Urothelium cell line (cell line): ENCODE measurements around the gene FILIP1L.
A peak's percentile ranks its signal among the peaks of the same experiment; 100 is the strongest.

Experiments used
- DNase-seq: peaks from one replicate; pipeline ENCODE4 v3.0.0; 2011; ENCODE audit warnings: low spot score, mixed read lengths
- FAIRE-seq: peaks from 2 replicates; lab custom pipeline; 2011; peaks lifted over from hg19 to GRCh38; lab: Jason Lieb, UNC

FILIP1L gene

GRCh38 chr3:100125161-100125938 lies 11.0 kb upstream of the FILIP1L start:
- DNase-seq, result no peak
- FAIRE-seq, result no peak

GRCh38 chr3:100124201-100124761 lies 10.0 kb upstream of the FILIP1L start:
- DNase-seq, result no peak
- no peak for FAIRE-seq

- DNase-seq (no peak), FAIRE-seq (no peak)
These were observed 8.8 kb upstream of the FILIP1L start for GRCh38 chr3:100123112-100123511.

DNA sequence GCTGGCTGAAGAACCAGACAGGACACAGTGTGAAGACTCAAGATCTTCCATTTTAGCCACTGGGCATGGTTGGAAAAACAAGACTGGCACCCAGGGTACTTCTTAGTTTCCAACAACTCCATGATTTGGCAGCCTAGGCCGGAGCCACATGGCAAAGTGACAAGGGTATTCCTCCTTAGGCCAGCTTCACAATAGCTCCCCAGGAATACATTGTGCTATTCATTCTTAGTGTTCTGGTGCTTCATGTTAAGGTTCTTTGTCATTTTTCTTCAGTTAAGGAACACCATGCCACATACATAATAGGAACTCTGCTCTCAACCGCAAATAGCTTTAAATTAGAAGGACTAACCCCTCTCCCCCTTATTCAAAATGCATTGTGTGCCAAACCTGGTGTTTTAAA lies 8.0 kb upstream of the FILIP1L start:
- FAIRE-seq (no peak), DNase-seq (no peak)

GRCh38 chr3:100120693-100121092 lies 6.4 kb upstream of the FILIP1L start:
- FAIRE-seq (no peak), DNase-seq (no peak)

DNA sequence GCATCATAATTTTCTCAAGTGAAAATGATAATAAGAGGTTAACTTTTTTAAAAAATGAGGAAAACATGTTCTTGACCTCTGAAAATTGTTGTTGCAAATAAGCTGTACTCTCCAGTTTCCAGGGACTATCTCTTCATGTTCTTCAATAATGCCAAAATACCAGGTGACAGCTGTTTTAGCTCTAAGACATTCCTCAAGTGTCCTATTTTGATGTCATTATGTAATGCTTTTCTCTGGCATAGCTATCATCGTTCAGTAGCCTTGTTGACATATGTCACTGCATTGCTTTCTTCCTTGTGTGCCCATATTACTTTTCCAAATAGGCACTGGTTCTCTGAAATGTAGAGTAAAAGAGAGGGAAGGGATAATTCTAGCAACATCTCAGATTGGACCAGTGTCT lies 5.7 kb upstream of the FILIP1L start:
- no peak for FAIRE-seq
- no peak for DNase-seq

GRCh38 chr3:100117093-100117492 lies 2.8 kb upstream of the FILIP1L start:
- no peak for DNase-seq
- FAIRE-seq, result no peak

- FAIRE-seq (peak; percentile 68), DNase-seq (no peak)
These were observed 433 bp downstream of the FILIP1L start for GRCh38 chr3:100113723-100114412.

- FAIRE-seq, result no peak
These were observed 2.6 kb downstream of the FILIP1L start for GRCh38 chr3:100111728-100112127.

GRCh38 chr3:100110162-100110561 lies 4.1 kb downstream of the FILIP1L start:
- FAIRE-seq, result no peak
- no peak for DNase-seq

More at GRCh38 chr3:100111728-100112127, 2.6 kb downstream of the FILIP1L start:
- no peak for DNase-seq

- DNase-seq (no peak), FAIRE-seq (peak; percentile 17)
These were observed 5.7 kb downstream of the FILIP1L start for GRCh38 chr3:100108464-100109079.

DNA sequence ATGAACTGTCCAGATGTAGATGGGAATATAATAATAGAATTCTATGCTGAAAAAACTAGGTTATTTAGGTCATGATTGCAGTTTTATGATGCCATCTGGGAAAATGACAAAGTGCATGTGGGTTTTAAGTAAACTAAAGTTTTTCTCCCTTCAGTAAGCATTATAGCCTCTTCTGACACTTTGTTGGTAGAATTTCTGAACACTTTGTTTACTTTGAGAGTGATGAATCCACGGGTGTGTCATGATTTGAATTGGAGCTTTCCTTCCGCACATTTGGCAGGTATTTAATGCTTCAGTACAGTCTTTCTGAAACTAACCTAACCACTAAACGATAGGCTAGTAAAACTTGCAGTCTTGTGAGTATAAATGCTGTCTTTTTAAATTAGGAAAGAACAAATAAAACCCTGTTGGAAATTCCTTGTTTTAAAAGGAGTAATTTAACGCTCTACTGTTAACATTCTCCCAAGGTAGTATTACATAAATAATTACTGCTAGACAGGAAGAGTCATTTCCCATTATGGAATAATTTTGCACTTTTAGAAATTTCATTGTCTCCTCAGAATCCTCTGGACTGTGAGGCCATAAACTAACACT lies 7.0 kb downstream of the FILIP1L start:
- no peak for FAIRE-seq

GRCh38 chr3:100106531-100107141 lies 7.7 kb downstream of the FILIP1L start:
- FAIRE-seq (no peak), DNase-seq (no peak)

More for the DNA sequence above, 7.0 kb downstream of the FILIP1L start:
- DNase-seq, result no peak

GRCh38 chr3:100106094-100106493 lies 8.2 kb downstream of the FILIP1L start:
- no peak for DNase-seq

GRCh38 chr3:100105501-100105900 lies 8.8 kb downstream of the FILIP1L start:
- FAIRE-seq (no peak), DNase-seq (no peak)

More at GRCh38 chr3:100106094-100106493, 8.2 kb downstream of the FILIP1L start:
- FAIRE-seq, result no peak

GRCh38 chr3:100104817-100105413 lies 9.4 kb downstream of the FILIP1L start:
- FAIRE-seq, result no peak
- no peak for DNase-seq

DNA sequence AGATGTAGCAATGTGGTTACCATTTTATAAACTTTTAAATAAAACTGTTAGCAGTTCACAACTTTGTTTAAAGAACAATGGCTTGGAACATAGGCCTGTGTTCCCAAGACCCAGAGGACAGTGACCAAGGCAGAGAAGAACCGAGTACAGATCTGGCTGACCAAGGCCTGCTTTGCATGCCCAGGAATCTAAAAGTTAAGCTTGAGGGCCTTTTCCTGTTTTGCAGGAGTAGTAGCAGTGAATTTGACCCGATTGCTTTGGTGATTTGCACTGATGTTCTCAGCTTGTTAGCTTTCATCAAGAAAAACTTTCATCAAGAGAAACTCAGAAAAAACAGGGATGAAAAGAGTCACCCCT lies 9.9 kb downstream of the FILIP1L start:
- FAIRE-seq (no peak), DNase-seq (no peak)

- FAIRE-seq (no peak), DNase-seq (peak; percentile 47)
These were observed 10.5 kb downstream of the FILIP1L start for GRCh38 chr3:100103558-100104441.

DNA sequence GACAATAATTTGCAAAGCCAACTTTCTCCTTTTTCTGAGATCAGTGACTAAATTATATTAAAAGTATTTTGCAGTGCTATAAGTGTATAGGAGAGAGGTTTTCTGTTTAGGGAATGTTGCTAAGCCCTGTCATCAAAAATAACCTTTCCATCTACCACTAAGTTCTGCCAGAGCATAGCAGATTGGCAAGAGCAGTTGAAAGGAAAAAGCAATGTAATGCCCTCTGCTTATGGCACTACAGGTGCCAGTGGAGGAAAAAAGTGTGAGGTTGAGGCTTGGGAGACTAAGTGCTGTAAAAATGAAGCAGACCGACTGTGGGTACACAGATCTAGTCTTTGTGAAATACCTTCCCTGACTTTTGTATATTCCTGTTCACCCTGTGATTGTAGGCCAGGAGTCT lies 11.5 kb downstream of the FILIP1L start:
- FAIRE-seq (no peak), DNase-seq (no peak)
